Measurements from ENCODE around the gene CBX2. TPM values are rescaled to one million over a fixed set of nuclear protein-coding genes. Genes with fewer than 3 reads are reported as not detected.

The CBX2 gene
- total RNA-seq, 1 experiment from 2014 or later = 79.4 TPM

- Histone ChIP-seq H3K9ac (ENCODE audit: extremely low read depth, insufficient read length, low read length) (no peak overlapping the region), H2AFZ (ENCODE audit: low read length) (no peak overlapping the region), H4K20me1 (ENCODE audit: control insufficient read depth, insufficient read depth, insufficient read length) (no peaks in the 10 kb centered on the region), H3K9me3 (ENCODE audit: control insufficient read depth, low read depth, low read length) (no peaks in the 10 kb centered on the region), H2AK5ac (ENCODE audit: insufficient read length, low read length) (no peak overlapping the region), H3K23me2 (ENCODE audit: insufficient read length, low read depth, low read length, poor library complexity, severe bottlenecking) (peaks cover 14% of the 10 kb centered on the region), H3K4ac (ENCODE audit: low read depth, low read length) (no peak overlapping the region), H4K5ac (ENCODE audit: insufficient read length, low read depth, low read length) (no peak overlapping the region), H3K4me2 (ENCODE audit: insufficient read depth, insufficient read length, low read length) (no peak overlapping the region), H2BK12ac (ENCODE audit: insufficient read length, low read depth, low read length) (no peak overlapping the region), H3K27ac (ENCODE audit: insufficient read length, low read depth, low read length) (no peak overlapping the region), H3K27me3 (ENCODE audit: insufficient read depth, low read length) (no peaks in the 10 kb centered on the region), H2BK20ac (ENCODE audit: low read depth, low read length, poor library complexity, severe bottlenecking) (no peak overlapping the region), H3K79me2 (ENCODE audit: insufficient read depth, low read length) (0 out of 2 replicates have a peak, but pooled peaks cover 2% of the 10 kb centered on the region), H4K91ac (ENCODE audit: insufficient read length, low read depth, low read length) (no peak overlapping the region), H4K8ac (replicated peaks; ENCODE audit: insufficient read length, low read depth, low read length) (no peak overlapping the region), H2BK5ac (ENCODE audit: insufficient read length, low read length) (no peak overlapping the region), H2BK15ac (ENCODE audit: low read depth, low read length) (no peak overlapping the region), H3K23ac (ENCODE audit: insufficient read length, low read depth, low read length) (no peak overlapping the region), H3K56ac (ENCODE audit: insufficient read length, low read depth, low read length) (no peak overlapping the region), H3K79me1 (ENCODE audit: insufficient read depth, low read depth, low read length, poor library complexity, severe bottlenecking) (peaks cover 3% of the 10 kb centered on the region), H3T11ph (ENCODE audit: low read length) (no peak overlapping the region), H3K18ac (ENCODE audit: insufficient read length, low read depth, low read length) (no peak overlapping the region), H2BK120ac (ENCODE audit: low read depth, low read length, poor library complexity, severe bottlenecking) (no peak overlapping the region), H3K4me1 (ENCODE audit: insufficient read depth, low read length) (peaks cover 3% of the 10 kb centered on the region; the same call in 1 of the 2 replicates), H3K14ac (ENCODE audit: insufficient read depth, low read length) (no peak overlapping the region)
- WGBS (ENCODE audit: extremely low coverage, insufficient read length, low lambda C conversion rate) = no CpG with 5 or more reads among the region's 6 CpGs
- H3K4me1 Mint-ChIP-seq = peaks cover 39 to 45% of the 10 kb centered on the region in 2 experiments
- no peak for DNase-seq
- H3K27me3 Mint-ChIP-seq (ENCODE audit: low read depth) = peaks cover 39% of the 10 kb centered on the region
- H3K4me3 Mint-ChIP-seq = no peak overlapping the region; a peak in 1 of 5 replicates
- H3K36me3 Mint-ChIP-seq (ENCODE audit: insufficient read depth in 1 of 3, low read depth in 3 of 3) = peaks cover 13 to 16% (median 15%) of the 10 kb centered on the region in 3 experiments
- H3K9me3 Mint-ChIP-seq = no peaks in the 10 kb centered on the region
- no peak overlapping the region for H3K27ac Mint-ChIP-seq
- TF ChIP-seq CTCF (conservative IDR thresholded peaks at IDR 0.05) = no peak
Measured at GRCh38 chr17:79775632-79776031, 2.3 kb upstream of the CBX2 start.
